Measurements from ENCODE around the gene ZNF438.
"Not testable (repeated sequence)": the region's sequence is repeated elsewhere in the genome, so short reads cannot be mapped to it uniquely, and the experiment has no call there.

Gene ZNF438

GRCh38 chr10:30929901-30930520 lies 101.7 kb downstream of the ZNF438 start:
- no peak for DNase-seq

DNA sequence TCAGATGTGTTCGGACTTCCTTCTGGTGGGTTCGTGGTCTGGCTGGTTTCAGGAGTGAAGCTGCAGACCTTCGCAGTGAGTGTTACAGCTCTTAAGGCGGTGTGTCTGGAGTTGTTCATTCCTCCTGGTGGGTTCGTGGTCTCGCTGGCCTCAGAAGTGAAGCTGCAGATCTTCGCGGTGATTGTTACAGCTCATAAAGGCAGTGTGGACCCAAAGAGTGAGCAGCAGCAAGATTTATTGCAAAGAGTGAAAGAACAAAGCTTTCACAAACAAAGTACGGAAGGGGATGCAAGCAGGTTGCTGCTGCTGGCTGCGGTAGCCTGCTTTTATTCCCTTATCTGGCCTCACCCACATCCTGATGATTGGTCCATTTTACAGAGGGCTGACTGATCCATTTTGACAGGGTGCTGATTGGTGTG lies 102.3 kb downstream of the ZNF438 start:
- DNase-seq = not testable (repeated sequence)

DNA sequence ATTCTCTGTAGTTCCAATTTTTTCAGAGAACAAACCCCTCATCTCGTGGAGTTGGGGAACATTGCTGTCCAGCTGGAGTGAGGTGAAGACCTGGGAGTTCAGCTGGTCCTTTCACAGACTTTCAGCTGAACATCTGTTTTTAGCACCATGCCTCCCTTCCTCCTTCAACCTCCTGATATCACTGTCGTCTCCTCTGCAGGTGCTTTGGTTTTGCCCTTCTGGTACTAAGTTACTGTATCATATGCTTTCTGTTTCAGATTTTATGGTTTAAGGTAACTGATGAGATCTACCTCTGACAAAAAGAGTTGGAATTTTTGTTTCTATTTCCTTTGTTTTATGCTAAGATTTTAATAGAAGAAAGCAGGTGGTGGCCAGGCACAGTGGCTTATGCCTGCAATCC lies 102.9 kb downstream of the ZNF438 start:
- no peak for DNase-seq

- DNase-seq = no peak
These were observed 113.0 kb downstream of the ZNF438 start for GRCh38 chr10:30918651-30919050.

DNA sequence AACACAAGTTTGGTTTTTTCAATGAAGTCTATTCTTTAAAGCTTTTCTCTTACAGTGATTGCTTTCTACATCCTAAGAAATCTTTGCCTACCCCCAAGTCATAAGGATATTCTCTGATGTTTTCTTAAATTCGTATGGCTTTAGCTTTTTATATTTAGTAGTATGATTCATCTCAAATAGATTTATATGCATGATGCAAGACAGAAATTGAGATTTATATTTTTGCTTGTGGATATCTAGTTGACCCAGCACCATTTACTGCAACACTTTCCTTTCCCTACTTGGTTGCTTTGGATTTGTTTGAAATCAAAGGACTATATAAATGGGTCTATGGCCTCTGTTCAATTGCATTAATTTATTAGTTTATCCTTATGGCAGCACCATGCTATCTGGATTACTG lies 113.9 kb downstream of the ZNF438 start:
- DNase-seq = no peak

DNA sequence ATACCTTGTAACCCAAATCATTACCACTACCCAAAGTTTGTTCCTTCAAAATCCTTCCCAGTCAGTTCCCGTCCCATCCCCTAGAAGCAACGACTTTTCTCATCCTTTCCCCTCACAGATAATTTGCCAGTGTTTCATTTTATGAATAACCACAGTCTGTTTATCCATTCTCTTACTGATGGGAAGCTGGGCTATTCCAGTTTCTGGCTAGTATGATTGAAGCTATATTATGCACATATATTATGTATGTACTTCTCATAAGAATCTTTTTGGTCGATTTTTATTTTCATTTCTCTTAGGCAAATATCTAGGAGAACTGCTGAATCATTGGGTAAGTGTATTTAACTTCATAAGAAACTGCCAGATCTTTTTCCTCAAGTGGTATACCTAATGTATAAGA lies 114.6 kb downstream of the ZNF438 start:
- no peak for DNase-seq

DNA sequence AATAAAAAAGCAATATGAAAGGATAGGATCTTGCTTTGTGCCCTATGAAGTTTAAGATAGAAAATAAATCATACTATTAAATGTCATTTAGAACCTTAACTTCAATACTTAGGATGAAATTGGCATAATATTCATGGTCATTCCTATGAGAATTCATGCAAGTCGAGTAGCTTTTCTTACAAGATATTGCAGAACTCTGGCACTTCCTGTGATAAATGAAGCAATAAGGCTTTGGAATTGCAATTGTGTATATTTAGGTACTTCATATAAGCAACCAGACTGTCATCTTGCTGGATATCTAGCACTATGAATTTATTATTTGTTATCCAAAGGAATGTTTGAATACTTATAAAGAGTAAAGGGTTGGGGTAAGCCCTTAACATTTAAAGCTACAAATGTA lies 116.5 kb downstream of the ZNF438 start:
- no peak for DNase-seq

- DNase-seq = no peak
These were observed 120.3 kb downstream of the ZNF438 start for GRCh38 chr10:30911303-30911863.

DNA sequence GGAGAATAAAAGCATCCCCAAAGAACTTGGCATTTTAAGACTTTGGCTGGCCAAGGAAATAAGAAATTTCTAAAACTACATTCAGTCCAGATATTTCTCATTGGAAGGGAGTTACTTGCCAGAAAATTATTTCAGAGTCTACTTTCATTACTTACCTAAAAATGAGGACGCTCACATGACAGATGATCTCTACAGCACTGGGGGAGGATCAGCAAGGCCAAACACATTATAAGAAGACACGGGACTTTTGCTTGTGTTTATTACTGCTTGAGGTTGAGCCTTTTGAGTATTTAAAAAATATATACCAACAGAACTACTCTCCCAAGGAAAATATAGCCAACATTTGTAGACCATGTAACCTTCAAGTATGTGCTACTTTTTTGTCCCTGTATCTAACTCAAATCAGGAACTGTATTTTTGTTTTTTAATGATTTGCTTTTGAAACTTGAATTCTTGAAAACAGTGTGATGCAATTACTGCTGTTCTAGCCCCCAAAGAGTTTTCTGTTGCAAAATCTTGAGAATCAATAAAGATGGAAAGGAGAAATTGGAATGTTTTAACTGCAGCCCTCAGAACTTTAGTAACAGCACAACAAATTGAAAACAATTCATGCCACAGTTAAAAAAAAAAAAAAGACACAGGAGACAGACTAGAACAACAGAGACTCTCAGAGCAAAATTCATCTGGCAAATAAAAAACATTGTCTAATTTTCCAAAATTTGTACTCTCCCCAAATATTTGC lies 128.1 kb downstream of the ZNF438 start:
- no peak for DNase-seq

- no peak for DNase-seq
These were observed 128.9 kb downstream of the ZNF438 start for GRCh38 chr10:30902621-30903396.

GRCh38 chr10:30901487-30901886 lies 130.2 kb downstream of the ZNF438 start:
- DNase-seq = not testable (repeated sequence)

DNA sequence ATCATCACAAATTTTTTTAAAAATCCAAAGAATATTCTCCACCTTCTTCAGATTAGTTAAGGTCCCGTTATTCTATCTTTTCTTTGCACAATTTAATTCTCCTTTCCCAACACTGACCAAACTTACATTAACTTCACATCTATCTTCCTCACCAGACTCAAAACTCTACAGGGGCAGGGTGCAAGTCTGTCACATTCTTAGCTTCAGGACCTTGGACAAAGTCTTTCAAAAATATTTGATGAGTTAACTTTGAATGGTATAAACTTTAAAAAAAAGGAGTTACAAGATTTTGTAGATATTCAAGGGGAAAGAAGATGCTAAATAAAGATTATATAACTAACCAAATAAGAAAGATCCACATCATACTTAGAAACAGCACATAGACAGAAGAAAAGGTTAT lies 132.7 kb downstream of the ZNF438 start:
- no peak for DNase-seq

GRCh38 chr10:30897547-30897946 lies 134.1 kb downstream of the ZNF438 start:
- DNase-seq = no peak

DNA sequence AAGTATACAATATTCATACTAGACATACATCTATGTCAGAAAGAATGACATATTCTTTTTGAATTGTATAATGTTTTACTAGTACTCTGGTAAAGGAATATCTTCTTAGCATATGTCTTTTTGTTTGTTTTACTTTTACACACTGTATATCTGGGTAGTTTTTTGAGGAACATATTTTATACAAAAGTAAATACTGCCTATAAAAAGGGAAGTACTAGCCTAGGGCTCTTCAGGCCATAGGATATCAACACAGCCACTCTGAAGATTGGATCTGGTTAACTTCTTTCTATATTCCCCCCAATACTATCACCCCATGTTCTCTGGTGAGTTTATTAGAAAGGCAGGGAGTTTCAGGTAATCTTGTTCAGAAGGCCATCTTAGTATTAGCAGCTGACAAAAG lies 134.6 kb downstream of the ZNF438 start:
- DNase-seq = no peak

- DNase-seq = no peak
These were observed 137.4 kb downstream of the ZNF438 start for GRCh38 chr10:30894221-30894620.

DNA sequence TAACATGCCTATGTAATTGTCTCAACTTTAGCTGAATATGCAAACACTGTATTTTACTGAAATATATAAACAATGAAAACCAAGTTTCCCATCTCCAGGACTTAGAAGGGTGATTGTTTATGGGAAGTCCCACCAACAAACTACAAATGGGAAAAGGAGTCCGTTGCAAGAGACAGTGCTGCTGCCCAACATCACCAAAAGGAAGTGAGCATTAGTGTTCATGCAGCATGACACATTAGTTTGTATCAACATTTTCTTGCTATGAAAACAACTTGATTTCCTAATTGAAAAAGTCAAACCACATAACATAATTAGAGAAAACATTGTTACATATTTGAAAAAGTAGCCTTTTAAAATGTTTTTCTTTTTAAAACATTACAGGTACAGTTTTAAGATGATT lies 138.5 kb downstream of the ZNF438 start:
- no peak for DNase-seq

DNA sequence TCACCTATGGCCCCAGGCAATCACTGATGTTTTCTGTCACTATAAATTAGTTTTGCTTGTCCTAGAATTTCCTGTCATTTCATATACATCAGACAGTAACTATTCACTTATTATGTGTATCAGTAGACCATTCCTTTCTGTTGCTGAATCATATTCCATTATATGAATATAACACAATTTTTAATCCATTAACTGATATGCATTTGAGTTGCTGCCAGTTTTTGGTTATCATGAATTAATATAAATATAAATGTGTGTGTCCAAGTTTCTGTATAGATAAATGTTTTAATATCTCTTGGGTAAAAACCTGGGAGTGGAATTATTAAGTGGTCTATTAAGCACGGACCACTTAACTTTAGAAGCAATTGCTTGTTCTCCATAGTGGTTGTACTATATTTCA lies 143.8 kb downstream of the ZNF438 start:
- no peak for DNase-seq

DNA sequence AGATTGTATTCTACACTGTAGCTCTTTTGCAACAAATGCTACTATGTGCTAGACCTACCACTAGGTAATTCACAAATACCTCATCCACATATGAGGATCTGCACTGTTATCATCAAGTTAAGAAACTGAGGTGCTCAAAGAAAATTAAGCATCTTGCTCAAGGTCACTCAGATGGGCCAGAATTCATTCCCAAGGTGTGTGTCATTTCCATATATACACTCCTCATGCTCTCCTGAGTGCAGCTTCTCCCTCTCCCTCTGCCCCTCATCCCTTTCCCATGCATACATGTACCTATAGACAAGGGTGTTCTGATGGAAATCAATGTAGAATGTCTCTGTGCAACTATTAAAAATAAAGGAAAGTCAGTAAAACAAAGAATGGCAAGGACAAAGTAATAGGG lies 146.2 kb downstream of the ZNF438 start:
- DNase-seq = no peak

DNA sequence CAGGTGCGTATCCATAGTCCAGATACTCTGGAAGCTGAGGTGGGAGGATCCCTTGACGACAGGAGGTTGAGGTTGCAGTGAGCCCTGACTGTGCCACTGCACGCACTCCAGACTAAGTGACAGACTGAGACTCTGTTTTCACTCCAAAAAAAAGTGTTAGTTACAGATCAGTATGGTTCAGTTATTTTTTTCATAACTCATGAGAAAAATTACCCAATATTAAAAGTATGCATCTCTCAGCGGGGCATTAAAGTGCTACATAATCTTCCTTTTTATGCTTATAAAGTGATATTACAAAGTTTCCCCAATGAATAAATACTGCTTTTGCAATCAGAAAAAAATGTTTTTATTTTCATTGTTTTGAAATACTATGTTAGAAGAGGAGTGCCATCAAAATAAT lies 147.9 kb downstream of the ZNF438 start:
- DNase-seq = no peak

GRCh38 chr10:30883116-30883515 lies 148.5 kb downstream of the ZNF438 start:
- DNase-seq = no peak

- DNase-seq = no peak
These were observed 149.4 kb downstream of the ZNF438 start for GRCh38 chr10:30882281-30882680.

DNA sequence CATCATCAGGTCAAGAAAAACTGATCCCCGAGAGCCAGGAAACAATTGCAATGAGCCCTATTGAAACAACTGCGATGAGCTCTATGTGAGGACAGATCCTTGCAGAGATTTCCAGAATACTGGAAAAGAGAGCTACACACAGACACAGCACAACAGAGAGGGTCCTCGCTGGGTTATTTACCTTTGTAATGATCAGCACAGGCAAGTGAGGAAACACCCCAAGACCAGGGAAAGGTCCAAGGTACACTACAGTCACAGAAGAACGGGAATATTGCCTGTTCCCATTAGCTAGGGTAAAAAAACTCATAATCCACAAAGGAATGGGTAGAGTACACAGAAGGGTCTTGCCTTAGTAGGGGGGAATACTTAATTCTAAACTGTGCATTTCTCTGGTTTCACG lies 152.7 kb downstream of the ZNF438 start:
- no peak for DNase-seq

DNA sequence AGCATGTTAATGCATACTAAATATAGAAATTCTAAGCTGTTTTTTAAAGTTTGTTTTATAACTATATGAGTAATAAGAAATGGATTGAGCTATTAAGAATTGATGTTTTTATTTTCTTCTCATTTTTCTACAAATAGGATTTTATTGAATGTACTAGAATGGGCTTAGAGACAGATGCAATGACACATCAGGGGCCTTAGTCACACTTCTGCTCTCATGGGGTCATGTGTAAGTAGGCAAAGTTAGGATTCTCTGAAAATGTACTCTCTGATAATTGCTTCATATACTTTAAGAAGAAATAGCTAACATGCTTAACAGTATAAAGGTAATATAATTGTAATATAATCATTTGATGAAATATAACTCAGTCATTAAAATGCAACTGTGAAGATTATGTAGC lies 154.6 kb downstream of the ZNF438 start:
- DNase-seq = no peak

- no peak for DNase-seq
These were observed 158.3 kb downstream of the ZNF438 start for GRCh38 chr10:30873411-30873810.

Data from NCI-H1436 treated with DMSO at 0.1 percent for 48 hours (cell line).